SKM-1 (cell line): ENCODE measurements around the gene LYST.
"Not testable (repeated sequence)": the region's sequence is repeated elsewhere in the genome, so short reads cannot be mapped to it uniquely, and the experiment has no call there.

Source experiments
- DNase-seq: peaks from one replicate; lab custom pipeline; 2025; ENCODE audit not compliant: unreplicated experiment; lab: John Stamatoyannopoulos, UW

The LYST gene

GRCh38 chr1:235821361-235821981 is 45.2 kb downstream of the LYST start:
- no peak for DNase-seq

- no peak for DNase-seq
Measured at GRCh38 chr1:235820061-235820460, 46.6 kb downstream of the LYST start.

GRCh38 chr1:235818632-235819136 is 48.0 kb downstream of the LYST start:
- no peak for DNase-seq

GRCh38 chr1:235817101-235817728 is 49.5 kb downstream of the LYST start:
- DNase-seq = no peak

- no peak for DNase-seq
Measured at GRCh38 chr1:235809688-235810397, 56.9 kb downstream of the LYST start.

GRCh38 chr1:235808223-235808622 is 58.5 kb downstream of the LYST start:
- no peak for DNase-seq

GRCh38 chr1:235806123-235806522 is 60.6 kb downstream of the LYST start:
- no peak for DNase-seq

GRCh38 chr1:235802573-235803346 is 63.9 kb downstream of the LYST start:
- no peak for DNase-seq

GRCh38 chr1:235799264-235799663 is 67.4 kb downstream of the LYST start:
- DNase-seq = no peak

- DNase-seq = no peak
Measured at GRCh38 chr1:235791532-235792060, 75.1 kb downstream of the LYST start.

GRCh38 chr1:235790123-235790522 is 76.6 kb downstream of the LYST start:
- DNase-seq = no peak

- DNase-seq = not testable (repeated sequence)
Measured at GRCh38 chr1:235786227-235786898, 80.3 kb downstream of the LYST start.

GRCh38 chr1:235784950-235785349 is 81.8 kb downstream of the LYST start:
- no peak for DNase-seq

- no peak for DNase-seq
Measured at GRCh38 chr1:235783148-235783776, 83.4 kb downstream of the LYST start.

- no peak for DNase-seq
Measured at GRCh38 chr1:235782601-235783000, 84.1 kb downstream of the LYST start.

GRCh38 chr1:235781807-235782206 is 84.9 kb downstream of the LYST start:
- no peak for DNase-seq

- no peak for DNase-seq
Measured at GRCh38 chr1:235779770-235780169, 86.9 kb downstream of the LYST start.

- no peak for DNase-seq
Measured at GRCh38 chr1:235776396-235776795, 90.3 kb downstream of the LYST start.

- no peak for DNase-seq
Measured at GRCh38 chr1:235775246-235775860, 91.4 kb downstream of the LYST start.

- DNase-seq = no peak
Measured at GRCh38 chr1:235767795-235768194, 98.9 kb downstream of the LYST start.
